BE2C (cell line): ENCODE data around the gene KIF5A.

Experiments
- DNase-seq: peaks from one replicate; pipeline ENCODE4 v3.0.0-alpha.2; 2020
- H3K27me3 ChIP-seq: fragments of 250-450 bp; sonication (Bioruptor Pico); 2 replicates; pipeline ENCODE4 v1.5.1; 2020; ENCODE audit warnings: mild to moderate bottlenecking
- H3K36me3 ChIP-seq: fragments of 250-450 bp; sonication (Bioruptor Pico); 2 replicates; pipeline ENCODE4 v1.5.1; 2020; ENCODE audit warnings: mild to moderate bottlenecking
- H3K4me1 ChIP-seq: fragments of 250-450 bp; sonication (Bioruptor Pico); 2 replicates; pipeline ENCODE4 v1.5.1; 2020
- H3K4me3 ChIP-seq: 2 replicates; pipeline ENCODE4 v1.5.1; 2011; ENCODE audit warnings: low read depth, low read length
- H3K9me3 ChIP-seq: fragments of 250-450 bp; sonication (Bioruptor Pico); 2 replicates; pipeline ENCODE4 v1.5.1; 2020
- CTCF ChIP-seq: IDR thresholded peaks from 2 replicates; pipeline ENCODE4 v1.5.1; 2012; ENCODE audit warnings: mild to moderate bottlenecking, low read depth, low read length

The KIF5A gene

DNA sequence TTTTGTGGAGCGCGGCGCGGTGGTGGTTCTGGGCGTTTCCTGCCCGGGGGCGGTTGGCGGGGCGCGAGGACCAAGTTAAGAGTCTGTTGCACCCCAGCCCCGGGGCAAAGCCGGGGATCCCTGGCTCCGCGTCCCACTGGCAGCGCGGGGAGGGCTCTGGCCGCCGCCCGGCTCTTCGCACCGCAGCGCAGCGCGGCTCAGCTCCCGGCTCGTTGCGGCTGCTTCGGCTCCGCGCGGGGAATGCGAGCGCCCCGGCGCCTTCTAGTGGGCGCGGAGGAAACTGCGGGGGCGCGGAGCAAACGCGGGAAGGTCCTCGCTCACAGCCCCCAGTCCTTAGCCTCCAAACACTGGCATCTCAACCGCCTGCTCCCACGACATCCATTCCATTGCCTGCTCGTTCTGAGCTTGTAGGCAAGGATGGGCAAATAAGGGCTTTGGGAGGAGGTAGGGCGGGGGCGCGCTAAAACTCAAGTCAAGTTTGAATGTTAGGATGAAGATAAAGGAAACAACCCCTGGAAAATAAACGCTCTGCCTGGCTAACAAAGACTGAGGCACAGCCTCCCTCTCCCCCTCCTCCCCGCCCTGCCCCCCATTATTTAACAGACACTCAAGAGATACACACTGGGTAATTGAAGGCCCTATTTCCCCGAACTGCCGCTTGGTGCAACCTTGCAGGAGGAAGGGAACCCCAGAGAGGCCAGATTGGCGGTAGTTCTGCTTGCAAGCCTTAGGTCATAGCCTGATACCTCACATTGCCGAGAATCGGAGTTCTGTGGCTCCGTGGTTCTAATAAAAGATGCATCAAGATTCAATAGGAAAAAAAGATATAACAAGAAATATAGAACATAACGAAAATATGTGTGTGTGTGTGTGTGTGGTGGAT, 83.4 kb downstream of the KIF5A start, which contains the start of gene B4GALNT1:
Gene B4GALNT1 (minus strand): TSS at position 244 of the 883 bp plus-strand sequence. CDS start 1,069 bp downstream, outside the sequence.
- peaks cover 3% of the 10 kb centered on the region; the same call in 1 of the 2 replicates for H3K27me3 ChIP-seq
- peak; percentile 82 for TF ChIP-seq CTCF
- peak within 1 kb of the TSS; percentile 76 for H3K4me3 ChIP-seq
- H3K9me3 ChIP-seq, result no peaks in the 10 kb centered on the region
- H3K4me1 ChIP-seq, result no peaks in the 10 kb centered on the region; the same call in 1 of the 2 replicates
- peaks cover 3% of the 10 kb centered on the region; the same call in 1 of the 2 replicates for H3K36me3 ChIP-seq
- peak; percentile 83 for DNase-seq
